ENCODE results near the gene ABCC11.

Gene ABCC11

DNA sequence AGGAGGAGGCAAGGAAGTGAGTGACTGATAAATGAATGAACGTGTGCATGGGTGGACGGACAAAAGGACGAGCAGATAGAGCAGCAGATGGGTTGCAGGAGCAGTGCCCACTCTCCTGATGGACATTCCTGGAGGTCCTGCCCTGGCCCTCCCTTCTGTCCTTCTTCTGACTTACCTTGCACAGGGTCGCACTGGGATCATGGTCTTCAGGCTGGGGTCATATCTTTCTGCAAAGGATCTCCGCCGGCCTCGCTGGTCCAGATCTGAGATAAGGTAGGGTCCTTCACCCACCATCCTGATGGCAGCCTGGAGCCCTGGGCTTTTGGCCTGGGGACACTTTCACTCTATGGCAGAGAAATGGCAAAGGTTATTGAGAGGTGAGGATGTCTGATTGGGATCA is 101.2 kb downstream of the ABCC11 start:
- TF ChIP-seq, protein P1, sequence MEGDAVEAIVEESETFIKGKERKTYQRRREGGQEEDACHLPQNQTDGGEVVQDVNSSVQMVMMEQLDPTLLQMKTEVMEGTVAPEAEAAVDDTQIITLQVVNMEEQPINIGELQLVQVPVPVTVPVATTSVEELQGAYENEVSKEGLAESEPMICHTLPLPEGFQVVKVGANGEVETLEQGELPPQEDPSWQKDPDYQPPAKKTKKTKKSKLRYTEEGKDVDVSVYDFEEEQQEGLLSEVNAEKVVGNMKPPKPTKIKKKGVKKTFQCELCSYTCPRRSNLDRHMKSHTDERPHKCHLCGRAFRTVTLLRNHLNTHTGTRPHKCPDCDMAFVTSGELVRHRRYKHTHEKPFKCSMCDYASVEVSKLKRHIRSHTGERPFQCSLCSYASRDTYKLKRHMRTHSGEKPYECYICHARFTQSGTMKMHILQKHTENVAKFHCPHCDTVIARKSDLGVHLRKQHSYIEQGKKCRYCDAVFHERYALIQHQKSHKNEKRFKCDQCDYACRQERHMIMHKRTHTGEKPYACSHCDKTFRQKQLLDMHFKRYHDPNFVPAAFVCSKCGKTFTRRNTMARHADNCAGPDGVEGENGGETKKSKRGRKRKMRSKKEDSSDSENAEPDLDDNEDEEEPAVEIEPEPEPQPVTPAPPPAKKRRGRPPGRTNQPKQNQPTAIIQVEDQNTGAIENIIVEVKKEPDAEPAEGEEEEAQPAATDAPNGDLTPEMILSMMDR (IDR thresholded peaks at IDR 0.05; ENCODE audit: low read length, missing control alignments): no peak
- H3K4me3 ChIP-seq (replicated peaks; ENCODE audit: low read depth, low read length): no peak overlapping the region

GRCh38 chr16:48143812-48144368 is 103.4 kb downstream of the ABCC11 start:
- DNase-seq (ENCODE audit: low read depth): no peak
- TF ChIP-seq, protein P1 (IDR thresholded peaks at IDR 0.05; ENCODE audit: low read length, missing control alignments): no peak
- no peak overlapping the region for H3K4me3 ChIP-seq (replicated peaks; ENCODE audit: low read depth, low read length)

More for the DNA sequence above, 101.2 kb downstream of the ABCC11 start:
- no peak for DNase-seq (ENCODE audit: low read depth)

DNA sequence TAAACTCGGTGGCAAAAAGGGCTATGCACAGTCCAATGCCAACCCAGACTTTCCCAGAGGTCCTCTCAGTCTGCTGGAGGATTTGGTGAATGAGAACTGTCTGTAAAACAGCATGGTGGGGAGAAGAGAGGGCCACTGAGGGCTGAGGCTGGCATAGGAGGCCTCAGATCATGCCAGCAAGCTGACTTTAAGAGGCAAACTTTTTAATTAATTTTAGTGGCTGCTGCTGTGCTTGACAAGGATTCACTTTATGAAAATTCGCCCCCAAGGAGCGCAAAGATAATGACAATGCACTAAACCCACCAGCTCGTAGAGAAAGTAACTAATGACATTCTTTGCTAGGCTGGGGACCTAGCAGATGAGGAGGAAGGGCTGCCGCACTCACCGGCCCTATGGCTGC is 106.5 kb downstream of the ABCC11 start:
- TF ChIP-seq, protein P1 (IDR thresholded peaks at IDR 0.05; ENCODE audit: low read length, missing control alignments): no peak
- no peak overlapping the region for H3K4me3 ChIP-seq (replicated peaks; ENCODE audit: low read depth, low read length)
- no peak for DNase-seq (ENCODE audit: low read depth)

- H3K4me3 ChIP-seq (replicated peaks; ENCODE audit: low read depth, low read length): no peak overlapping the region
- no peak for DNase-seq (ENCODE audit: low read depth)
- TF ChIP-seq, protein P1 (IDR thresholded peaks at IDR 0.05; ENCODE audit: low read length, missing control alignments): no peak
Observed at GRCh38 chr16:48139517-48139916, 107.8 kb downstream of the ABCC11 start.

GRCh38 chr16:48138543-48138942 is 108.8 kb downstream of the ABCC11 start:
- TF ChIP-seq, protein P1 (IDR thresholded peaks at IDR 0.05; ENCODE audit: low read length, missing control alignments): no peak
- H3K4me3 ChIP-seq (replicated peaks; ENCODE audit: low read depth, low read length): no peak overlapping the region

DNA sequence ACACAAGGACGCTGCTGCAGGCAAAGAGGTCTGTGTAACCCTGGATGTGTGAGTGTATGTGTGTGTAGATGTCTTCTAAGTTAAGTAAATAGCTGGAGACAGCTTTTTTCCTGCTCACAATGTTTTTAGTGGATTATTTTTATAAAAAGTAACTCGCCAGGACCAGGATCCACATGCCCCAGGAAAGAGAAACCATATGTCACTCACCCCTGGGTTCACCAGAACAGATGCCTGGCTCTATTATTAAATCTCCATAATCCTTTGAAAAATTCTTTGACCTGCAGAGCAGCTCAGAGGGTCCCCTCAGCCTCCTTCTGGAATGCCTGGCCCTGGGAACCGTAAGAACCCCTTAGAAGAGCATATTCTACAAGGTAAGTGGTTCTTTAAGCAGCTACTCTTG is 109.5 kb downstream of the ABCC11 start:
- no peak overlapping the region for H3K4me3 ChIP-seq (replicated peaks; ENCODE audit: low read depth, low read length)
- no peak for DNase-seq (ENCODE audit: low read depth)
- TF ChIP-seq, protein P1 (IDR thresholded peaks at IDR 0.05; ENCODE audit: low read length, missing control alignments): no peak

More at GRCh38 chr16:48138543-48138942, 108.8 kb downstream of the ABCC11 start:
- DNase-seq (ENCODE audit: low read depth): no peak
